Measurements from ENCODE around the gene TPM2.

Gene TPM2

DNA sequence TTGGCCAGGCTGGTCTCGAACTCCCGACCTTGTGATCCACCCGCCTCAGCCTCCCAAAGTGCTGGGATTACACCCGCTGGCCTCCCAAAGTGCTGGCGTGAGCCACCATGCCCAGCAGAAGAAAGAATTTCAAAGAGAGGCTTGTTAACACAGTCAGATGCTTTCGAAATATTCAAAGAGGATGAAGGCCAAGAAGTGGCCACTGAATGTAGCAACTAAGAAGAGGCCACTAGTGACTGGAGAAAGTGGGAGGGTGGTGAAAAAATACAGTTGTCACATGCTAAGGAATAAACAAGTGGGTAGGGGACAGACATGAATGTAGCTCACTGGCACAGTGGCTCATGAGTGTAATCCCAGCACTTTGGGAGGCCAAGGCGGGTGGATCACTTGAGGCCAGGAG lies 13.0 kb upstream of the TPM2 start:
- Histone ChIP-seq H3K4me3 (ENCODE audit: low read length) (no peak overlapping the region), H3K4me1 (ENCODE audit: control insufficient read depth, insufficient read depth, low read length) (no peaks in the 10 kb centered on the region), H3K36me3 (ENCODE audit: control insufficient read depth, insufficient read depth, low read length) (peaks cover 94% of the 10 kb centered on the region), H3K27me3 (ENCODE audit: control insufficient read depth, insufficient read depth, low read length) (no peaks in the 10 kb centered on the region), H3K27ac (ENCODE audit: low read depth, low read length) (no peak overlapping the region), H3K9ac (ENCODE audit: low read length) (no peak overlapping the region)

DNA sequence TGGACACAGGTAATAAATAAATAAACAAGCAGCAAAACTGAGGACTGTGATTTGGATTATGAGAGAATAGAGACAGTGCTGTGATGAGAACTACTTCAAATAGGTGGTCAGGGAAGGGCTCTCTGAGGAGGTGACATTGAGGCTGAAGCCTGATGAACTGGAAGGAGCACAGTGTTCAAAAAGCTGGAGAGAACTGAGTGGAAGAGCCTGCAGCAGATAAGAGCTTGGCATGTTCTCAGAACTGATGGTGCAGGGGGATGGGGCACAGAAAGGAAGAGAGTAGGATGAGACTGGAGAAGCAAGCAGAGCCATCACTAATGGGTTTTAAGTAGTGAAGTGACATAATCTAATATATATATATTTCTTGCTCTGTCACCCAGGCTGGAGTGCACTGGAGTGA lies 11.2 kb upstream of the TPM2 start:
- Histone ChIP-seq H3K27me3 (ENCODE audit: control insufficient read depth, insufficient read depth, low read length) (no peaks in the 10 kb centered on the region), H3K36me3 (ENCODE audit: control insufficient read depth, insufficient read depth, low read length) (peaks cover 87% of the 10 kb centered on the region), H3K27ac (ENCODE audit: low read depth, low read length) (no peak overlapping the region), H3K4me1 (ENCODE audit: control insufficient read depth, insufficient read depth, low read length) (peaks cover 2% of the 10 kb centered on the region), H3K9ac (ENCODE audit: low read length) (no peak overlapping the region), H3K4me3 (ENCODE audit: low read length) (no peak overlapping the region)

DNA sequence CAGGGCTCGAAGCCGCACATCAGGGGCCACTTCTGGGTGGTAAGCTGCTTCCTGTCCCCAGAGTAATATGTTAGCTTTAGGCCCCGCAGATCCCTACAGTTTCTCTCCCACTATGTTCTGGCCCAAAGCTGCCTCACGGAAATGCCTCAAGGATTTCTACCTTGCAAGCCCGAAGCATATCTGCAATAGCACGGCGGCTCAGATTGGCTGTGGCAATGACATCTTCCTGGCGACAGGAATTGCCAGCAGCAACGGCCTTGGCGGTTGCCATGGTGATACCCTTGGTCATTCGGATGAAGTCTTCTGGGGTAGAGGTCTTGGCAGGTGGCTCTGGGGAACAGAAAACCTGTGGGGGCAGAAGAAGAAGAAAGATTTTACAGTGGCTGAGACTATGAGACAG lies 10.3 kb upstream of the TPM2 start:
- Histone ChIP-seq H3K27me3 (ENCODE audit: control insufficient read depth, insufficient read depth, low read length) (no peaks in the 10 kb centered on the region), H3K4me1 (ENCODE audit: control insufficient read depth, insufficient read depth, low read length) (peaks cover 2% of the 10 kb centered on the region), H3K9ac (ENCODE audit: low read length) (no peak overlapping the region), H3K36me3 (ENCODE audit: control insufficient read depth, insufficient read depth, low read length) (peaks cover 78% of the 10 kb centered on the region), H3K4me3 (ENCODE audit: low read length) (no peak overlapping the region), H3K27ac (ENCODE audit: low read depth, low read length) (no peak overlapping the region)

DNA sequence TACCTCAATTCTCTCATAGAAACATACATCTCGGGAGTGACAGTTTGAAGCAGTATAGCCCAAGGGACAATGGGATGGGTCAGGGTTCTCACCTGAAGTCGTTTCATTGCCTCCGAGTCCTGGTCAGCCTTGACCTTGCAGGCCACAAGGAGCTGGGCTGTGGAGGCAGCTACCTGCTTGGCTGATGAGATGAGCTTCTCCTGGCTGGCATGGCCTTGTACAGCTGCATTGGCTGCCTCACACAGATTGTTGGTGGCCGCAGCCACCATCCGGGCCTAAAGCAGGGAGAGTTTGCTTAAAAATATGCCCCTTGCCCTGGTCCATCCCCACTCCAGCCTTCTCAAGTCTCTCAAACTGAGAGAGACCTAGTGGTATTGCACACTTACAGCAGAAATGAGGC lies 8.5 kb upstream of the TPM2 start:
- H3K27ac ChIP-seq (ENCODE audit: low read depth, low read length) = no peak overlapping the region
- H3K27me3 ChIP-seq (ENCODE audit: control insufficient read depth, insufficient read depth, low read length) = no peaks in the 10 kb centered on the region
- peaks cover 2% of the 10 kb centered on the region for H3K4me1 ChIP-seq (ENCODE audit: control insufficient read depth, insufficient read depth, low read length)
- peaks cover 60% of the 10 kb centered on the region for H3K36me3 ChIP-seq (ENCODE audit: control insufficient read depth, insufficient read depth, low read length)
- H3K9ac ChIP-seq (ENCODE audit: low read length) = no peak overlapping the region
- H3K4me3 ChIP-seq (ENCODE audit: low read length) = no peak overlapping the region

DNA sequence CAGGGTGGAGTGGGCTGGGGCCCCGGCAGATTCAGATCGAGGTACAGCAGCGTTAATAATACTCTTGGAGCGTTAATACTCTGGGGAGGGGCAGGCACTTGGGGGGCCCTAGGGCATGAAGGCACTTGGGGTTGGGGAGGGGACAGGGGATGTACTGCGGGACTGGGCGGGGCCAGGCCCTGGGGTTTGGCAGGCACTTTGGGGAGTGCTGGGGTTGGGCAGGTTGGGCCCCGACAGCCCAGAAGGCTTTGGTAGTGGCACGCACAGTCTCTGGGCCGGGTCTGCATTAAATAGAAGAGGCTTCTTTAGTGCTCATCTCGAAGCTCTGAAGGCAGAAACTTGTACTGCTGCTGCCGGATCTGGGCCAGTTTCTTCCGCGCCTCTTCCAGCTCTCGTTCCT lies 7.8 kb upstream of the TPM2 start:
- Histone ChIP-seq H3K27ac (ENCODE audit: low read depth, low read length) (peak overlapping the region; percentile 38), H3K9ac (ENCODE audit: low read length) (no peak overlapping the region), H3K4me1 (ENCODE audit: control insufficient read depth, insufficient read depth, low read length) (peaks cover 2% of the 10 kb centered on the region), H3K27me3 (ENCODE audit: control insufficient read depth, insufficient read depth, low read length) (no peaks in the 10 kb centered on the region), H3K4me3 (ENCODE audit: low read length) (no peak overlapping the region), H3K36me3 (ENCODE audit: control insufficient read depth, insufficient read depth, low read length) (peaks cover 55% of the 10 kb centered on the region)

DNA sequence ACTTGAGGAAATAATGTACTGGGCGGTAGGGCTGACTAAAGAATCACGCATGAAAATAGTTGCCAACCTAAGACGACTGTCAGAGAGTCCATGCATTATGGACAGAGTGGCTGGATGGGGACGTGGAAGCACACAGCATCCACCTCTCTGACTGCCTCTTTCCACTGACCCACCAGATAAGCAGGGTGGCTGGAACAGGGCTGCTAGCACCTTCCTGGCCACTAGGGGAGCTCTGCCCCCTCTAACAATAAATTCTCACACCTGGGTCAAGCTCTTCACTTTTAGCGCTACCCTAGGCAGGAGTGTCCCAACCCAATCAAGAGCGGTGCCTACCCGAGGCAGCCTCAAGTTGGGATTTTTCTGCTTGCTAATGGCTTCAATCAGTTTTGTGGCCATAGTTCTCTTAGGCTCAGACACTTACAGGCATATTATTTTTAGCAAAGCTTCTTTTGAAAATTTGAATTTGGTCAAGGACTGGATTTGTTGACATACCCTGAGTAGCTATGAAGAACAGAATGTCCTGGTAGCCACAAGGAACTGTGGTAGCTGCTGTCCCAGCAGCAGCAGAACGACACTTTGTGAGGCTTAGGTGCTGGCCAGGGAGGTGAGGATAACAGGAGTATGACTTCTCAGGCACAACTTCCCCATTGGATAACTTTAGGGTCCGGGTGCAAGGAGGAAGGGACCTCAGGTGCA lies 6.9 kb upstream of the TPM2 start:
- H3K27ac ChIP-seq (ENCODE audit: low read depth, low read length) = peak overlapping the region; percentile 38
- H3K36me3 ChIP-seq (ENCODE audit: control insufficient read depth, insufficient read depth, low read length) = peaks cover 49% of the 10 kb centered on the region
- peaks cover 2% of the 10 kb centered on the region for H3K4me1 ChIP-seq (ENCODE audit: control insufficient read depth, insufficient read depth, low read length)
- peak overlapping the region; percentile 8 for H3K9ac ChIP-seq (ENCODE audit: low read length)
- H3K4me3 ChIP-seq (ENCODE audit: low read length) = no peak overlapping the region
- H3K27me3 ChIP-seq (ENCODE audit: control insufficient read depth, insufficient read depth, low read length) = no peaks in the 10 kb centered on the region

DNA sequence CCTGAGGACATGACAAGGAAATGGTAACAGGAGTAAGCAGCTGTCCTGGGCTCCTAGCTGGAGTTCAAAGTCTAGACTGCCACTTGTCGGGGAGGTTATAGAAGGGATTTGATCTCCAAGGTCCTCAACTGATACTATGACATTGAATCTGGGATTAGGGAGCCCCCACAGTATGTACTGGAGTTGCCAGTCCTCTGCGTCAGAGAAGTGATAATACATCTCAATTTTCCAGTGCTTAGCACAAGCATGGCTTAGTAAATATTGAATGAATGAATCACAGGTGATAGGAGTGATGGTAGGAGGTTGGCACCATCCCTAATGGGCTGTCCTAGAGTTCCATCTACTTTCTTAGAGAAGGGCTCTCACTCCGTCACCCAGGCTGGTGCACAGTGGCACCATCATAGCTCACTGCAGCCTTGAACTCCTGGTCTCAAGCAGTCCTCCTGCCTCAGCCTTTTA lies 6.2 kb upstream of the TPM2 start:
- H3K27me3 ChIP-seq (ENCODE audit: control insufficient read depth, insufficient read depth, low read length) = no peaks in the 10 kb centered on the region
- H3K4me3 ChIP-seq (ENCODE audit: low read length) = no peak overlapping the region
- peaks cover 43% of the 10 kb centered on the region for H3K36me3 ChIP-seq (ENCODE audit: control insufficient read depth, insufficient read depth, low read length)
- peaks cover 8% of the 10 kb centered on the region for H3K4me1 ChIP-seq (ENCODE audit: control insufficient read depth, insufficient read depth, low read length)
- no peak overlapping the region for H3K9ac ChIP-seq (ENCODE audit: low read length)
- H3K27ac ChIP-seq (ENCODE audit: low read depth, low read length) = peak overlapping the region; percentile 38

DNA sequence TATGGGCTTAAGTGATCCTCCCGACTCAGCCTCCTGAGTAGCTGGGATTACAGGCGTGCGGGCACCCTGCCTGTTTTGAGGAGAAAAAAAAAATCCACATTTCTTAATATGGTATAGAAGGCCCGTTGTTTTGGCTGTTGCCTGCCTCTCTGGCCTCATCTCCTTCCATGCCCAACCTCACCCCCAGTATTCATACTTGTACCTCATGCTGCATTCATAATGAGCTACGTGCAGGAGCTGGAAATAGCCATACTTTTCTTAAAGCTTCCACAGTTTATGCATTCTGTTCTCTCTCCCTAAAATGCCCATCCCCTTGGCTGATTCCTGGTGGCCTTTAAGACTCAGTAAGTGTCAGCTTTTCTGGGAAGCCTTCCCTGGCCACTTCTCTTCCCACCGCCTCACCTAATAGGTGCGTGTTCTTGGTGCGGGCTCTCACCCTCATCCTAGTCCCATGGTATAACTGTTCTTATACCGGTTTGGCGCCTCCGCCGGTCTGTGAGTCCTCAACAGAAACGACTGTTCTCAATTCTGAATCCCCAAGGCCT lies 2.1 kb upstream of the TPM2 start:
- Histone ChIP-seq H3K9ac (ENCODE audit: low read length) (no peak overlapping the region), H3K4me3 (ENCODE audit: low read length) (peak overlapping the region; percentile 80), H3K36me3 (ENCODE audit: control insufficient read depth, insufficient read depth, low read length) (peaks cover 7% of the 10 kb centered on the region), H3K4me1 (ENCODE audit: control insufficient read depth, insufficient read depth, low read length) (peaks cover 8% of the 10 kb centered on the region), H3K27ac (ENCODE audit: low read depth, low read length) (peak overlapping the region; percentile 99), H3K27me3 (ENCODE audit: control insufficient read depth, insufficient read depth, low read length) (no peaks in the 10 kb centered on the region)

DNA sequence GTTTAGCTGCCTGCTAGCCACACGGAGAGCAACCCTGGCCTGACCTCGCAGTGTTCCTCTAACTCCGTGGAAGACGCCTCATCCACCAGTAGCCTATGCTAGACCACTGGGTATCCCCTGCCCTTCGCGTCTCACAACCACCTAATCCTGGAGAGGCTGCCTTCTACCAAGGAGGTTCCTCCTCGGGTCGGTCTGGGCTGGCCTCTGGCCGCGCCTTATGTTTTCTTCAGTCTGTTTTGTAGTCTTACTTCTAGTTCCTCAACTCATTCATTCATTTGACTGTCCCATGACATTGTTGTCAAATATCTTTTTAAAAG lies 1.6 kb upstream of the TPM2 start:
- Histone ChIP-seq H3K9ac (ENCODE audit: low read length) (peak overlapping the region; percentile 6), H3K27ac (ENCODE audit: low read depth, low read length) (peak overlapping the region; percentile 99), H3K36me3 (ENCODE audit: control insufficient read depth, insufficient read depth, low read length) (peaks cover 3% of the 10 kb centered on the region), H3K27me3 (ENCODE audit: control insufficient read depth, insufficient read depth, low read length) (no peaks in the 10 kb centered on the region), H3K4me3 (ENCODE audit: low read length) (peak overlapping the region; percentile 80), H3K4me1 (ENCODE audit: control insufficient read depth, insufficient read depth, low read length) (peaks cover 7% of the 10 kb centered on the region)

DNA sequence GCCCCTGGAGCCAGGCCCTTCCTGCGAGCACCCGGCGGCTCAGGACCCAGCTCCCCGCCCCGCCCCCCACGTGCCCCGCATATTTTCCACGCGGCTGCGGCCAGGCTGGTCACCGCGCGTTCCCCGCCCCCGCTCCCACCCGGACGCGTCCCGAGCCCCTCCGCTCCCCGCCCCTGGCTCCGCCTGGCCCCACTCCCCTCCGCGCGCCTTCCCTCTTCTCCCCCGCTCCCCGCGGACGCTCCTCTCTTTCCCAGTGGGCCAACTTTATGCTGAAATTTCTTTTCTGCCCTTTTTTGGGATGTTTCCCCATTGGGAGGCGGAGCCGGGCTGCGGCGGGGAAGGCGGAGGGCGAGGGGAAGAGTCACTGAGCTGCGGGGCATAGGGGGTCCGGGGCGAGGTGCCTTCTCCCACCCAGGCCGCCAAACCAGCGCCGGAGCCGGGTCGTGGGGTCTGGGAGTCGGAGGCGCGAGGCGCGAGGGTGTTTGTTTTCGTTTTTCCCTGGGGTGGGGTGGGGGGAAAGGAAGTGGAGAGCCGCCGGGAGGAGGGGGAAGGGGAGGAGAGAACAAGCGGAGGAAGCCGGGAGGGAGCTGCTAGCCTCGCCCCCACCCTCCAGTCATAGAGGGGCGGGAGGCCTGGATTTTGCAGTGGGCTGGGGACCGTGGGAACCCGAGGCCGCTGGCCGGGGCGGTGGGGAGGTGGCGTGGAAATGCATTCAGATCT lies 1.0 kb upstream of the TPM2 start:
- no peaks in the 10 kb centered on the region for H3K36me3 ChIP-seq (ENCODE audit: control insufficient read depth, insufficient read depth, low read length)
- no peaks in the 10 kb centered on the region for H3K27me3 ChIP-seq (ENCODE audit: control insufficient read depth, insufficient read depth, low read length)
- H3K27ac ChIP-seq (ENCODE audit: low read depth, low read length) = peak overlapping the region; percentile 99
- peak overlapping the region; percentile 6 for H3K9ac ChIP-seq (ENCODE audit: low read length)
- peak overlapping the region; percentile 82 for H3K4me3 ChIP-seq (ENCODE audit: low read length)
- peaks cover 8% of the 10 kb centered on the region for H3K4me1 ChIP-seq (ENCODE audit: control insufficient read depth, insufficient read depth, low read length)

DNA sequence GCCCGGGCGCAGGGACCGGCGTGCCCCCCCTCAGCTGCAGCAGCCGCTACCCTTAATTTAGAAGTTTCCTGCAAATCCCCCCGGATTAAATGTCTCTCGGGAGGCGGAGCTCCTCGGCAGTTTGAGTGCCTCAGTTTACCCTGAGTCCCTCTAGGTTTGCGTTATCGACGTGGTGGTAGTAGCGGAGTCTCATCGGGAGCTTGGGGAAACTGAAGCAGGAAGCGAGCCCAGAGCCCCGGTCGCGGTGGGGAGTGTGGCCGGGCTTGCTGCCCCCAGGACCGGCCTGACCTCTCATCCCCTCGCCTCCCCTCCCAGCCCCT lies 529 bp upstream of the TPM2 start:
- Histone ChIP-seq H3K4me1 (ENCODE audit: control insufficient read depth, insufficient read depth, low read length) (peaks cover 10% of the 10 kb centered on the region), H3K27ac (ENCODE audit: low read depth, low read length) (peak overlapping the region; percentile 99), H3K27me3 (ENCODE audit: control insufficient read depth, insufficient read depth, low read length) (no peaks in the 10 kb centered on the region), H3K4me3 (ENCODE audit: low read length) (peak overlapping the region; percentile 82), H3K9ac (ENCODE audit: low read length) (peak overlapping the region; percentile 10), H3K36me3 (ENCODE audit: control insufficient read depth, insufficient read depth, low read length) (peaks cover 4% of the 10 kb centered on the region)

DNA sequence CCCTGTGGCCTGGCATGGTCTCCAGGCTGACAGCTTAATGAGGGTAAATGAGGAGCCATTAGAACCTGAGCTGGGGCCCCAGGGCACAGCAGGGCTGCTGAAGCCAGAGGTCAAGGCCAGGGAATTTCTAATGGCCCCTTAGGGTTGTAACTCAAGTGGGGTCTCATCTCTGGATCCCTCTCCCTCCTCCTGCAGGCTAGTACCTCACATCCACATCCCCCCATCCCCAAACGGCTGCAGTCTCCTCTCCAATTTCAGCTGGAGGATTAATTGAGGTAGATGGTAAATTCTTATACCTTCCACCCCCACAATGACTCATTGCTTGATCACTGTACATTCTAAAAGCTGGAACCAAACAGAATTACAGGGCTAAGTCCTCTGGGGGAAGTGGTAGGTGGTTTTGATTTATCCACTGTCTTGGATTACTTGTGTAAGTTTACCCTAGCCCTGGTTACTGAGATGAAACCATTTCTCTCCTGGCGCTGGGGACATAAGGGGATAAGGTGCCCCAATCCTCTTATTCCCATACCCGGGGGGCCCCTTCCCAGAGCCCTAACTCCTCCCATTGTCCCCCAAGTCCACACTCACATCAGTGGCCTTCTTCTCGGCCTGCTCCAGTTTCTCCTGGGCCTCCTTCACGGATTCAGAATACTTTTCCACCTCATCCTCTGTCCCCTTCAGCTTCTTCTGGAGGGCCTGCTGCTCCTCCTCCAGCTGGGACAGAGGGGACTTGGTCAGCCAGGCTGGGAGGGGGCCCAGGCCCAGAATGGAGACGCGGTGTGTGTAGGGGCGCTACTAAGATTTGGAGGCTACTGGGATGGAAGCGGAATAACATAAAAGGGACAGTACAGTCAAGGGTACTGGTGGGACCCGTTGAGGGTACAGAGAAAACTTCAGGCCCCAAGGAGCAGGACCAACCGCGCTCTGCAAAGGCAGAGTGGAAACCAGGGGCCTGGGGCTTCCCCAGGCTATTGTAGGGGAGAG lies 875 bp downstream of the TPM2 start:
- Histone ChIP-seq H3K27me3 (ENCODE audit: control insufficient read depth, insufficient read depth, low read length) (no peaks in the 10 kb centered on the region), H3K27ac (ENCODE audit: low read depth, low read length) (peak overlapping the region; percentile 99), H3K4me1 (ENCODE audit: control insufficient read depth, insufficient read depth, low read length) (peaks cover 22% of the 10 kb centered on the region), H3K9ac (ENCODE audit: low read length) (peak overlapping the region; percentile 85), H3K36me3 (ENCODE audit: control insufficient read depth, insufficient read depth, low read length) (peaks cover 16% of the 10 kb centered on the region), H3K4me3 (ENCODE audit: low read length) (peak overlapping the region; percentile 72)
